Keratinocyte (primary cell): ENCODE measurements around the gene LMNA. TPM values are rescaled to one million over a fixed set of nuclear protein-coding genes. Genes with fewer than 3 reads are reported as not detected.

Experiments
- DNase-seq: peaks from one replicate; pipeline ENCODE4 v3.0.0-alpha.2; 2011; ENCODE audit warnings: low read depth, missing footprints, low spot score
- FAIRE-seq: peaks from 2 replicates; lab custom pipeline; 2011; peaks lifted over from hg19 to GRCh38; lab: Jason Lieb, UNC
- H2AFZ ChIP-seq: 2 replicates; pipeline ENCODE4 v1.6.0; 2012; ENCODE audit warnings: low read length, control low read depth, inconsistent platforms; ENCODE audit not compliant: control insufficient read depth
- H3K27ac ChIP-seq: 2 replicates; pipeline ENCODE4 v1.5.1; 2011; ENCODE audit warnings: low read length; ENCODE audit not compliant: control insufficient read depth, insufficient read depth
- H3K27me3 ChIP-seq: 3 replicates; pipeline ENCODE4 v1.6.0; 2011; ENCODE audit warnings: low read length; ENCODE audit not compliant: control insufficient read depth, insufficient read depth; ENCODE audit errors: extremely low read depth
- H3K36me3 ChIP-seq, 2 experiments: 2 replicates in 1 of 2; 3 replicates in 1 of 2; pipeline ENCODE4 v1.5.1; 2011; ENCODE audit warnings: low read length in 2 of 2, mild to moderate bottlenecking in 1 of 2; ENCODE audit not compliant: control insufficient read depth in 2 of 2, insufficient read depth in 2 of 2; ENCODE audit errors: extremely low read depth in 1 of 2
- H3K4me1 ChIP-seq: 3 replicates; pipeline ENCODE4 v1.5.1; 2011; ENCODE audit warnings: low read length; ENCODE audit not compliant: control insufficient read depth, insufficient read depth; ENCODE audit errors: extremely low read depth
- H3K4me2 ChIP-seq: 3 replicates; pipeline ENCODE4 v1.6.0; 2011; ENCODE audit warnings: low read depth, low read length; ENCODE audit not compliant: control insufficient read depth, insufficient read depth; ENCODE audit errors: extremely low read depth
- H3K4me3 ChIP-seq, 3 experiments: fragments of 200-600 bp in 1 of 3; sonication (generic) in 1 of 3; 2 replicates in 2 of 3; 3 replicates in 1 of 3; pipeline ENCODE4 v1.5.1; 2011 to 2016; ENCODE audit warnings: low read length in 3 of 3, mild to moderate bottlenecking in 3 of 3, control low read depth in 2 of 3, inconsistent platforms in 1 of 3, low read depth in 1 of 3, mixed read lengths in 1 of 3, mixed run types in 1 of 3, moderate library complexity in 1 of 3; ENCODE audit not compliant: control insufficient read depth in 2 of 3, insufficient read depth in 2 of 3; ENCODE audit errors: extremely low read depth in 1 of 3
- H3K79me2 ChIP-seq: 2 replicates; pipeline ENCODE4 v1.6.0; 2012; ENCODE audit warnings: low read length; ENCODE audit not compliant: control insufficient read depth, insufficient read depth
- H3K9ac ChIP-seq: 3 replicates; pipeline ENCODE4 v1.6.0; 2011; ENCODE audit warnings: low read length; ENCODE audit not compliant: control insufficient read depth, insufficient read depth; ENCODE audit errors: extremely low read depth
- H3K9me1 ChIP-seq: 3 replicates; pipeline ENCODE4 v1.6.0; 2011; ENCODE audit warnings: low read length; ENCODE audit not compliant: control insufficient read depth, insufficient read depth; ENCODE audit errors: extremely low read depth
- H3K9me3 ChIP-seq: 2 replicates; pipeline ENCODE4 v1.5.1; 2012; ENCODE audit warnings: low read depth, low read length; ENCODE audit not compliant: control insufficient read depth
- H4K20me1 ChIP-seq: 3 replicates; pipeline ENCODE4 v1.6.0; 2011; ENCODE audit warnings: low read length; ENCODE audit not compliant: control insufficient read depth, insufficient read depth; ENCODE audit errors: extremely low read depth
- CTCF ChIP-seq, 3 experiments: IDR thresholded peaks in 1 of 3; conservative IDR thresholded peaks in 1 of 3; optimal IDR thresholded peaks in 1 of 3; 2 replicates in 2 of 3; 3 replicates in 1 of 3; pipeline versions ENCODE3 to v1.5.1; 2011; ENCODE audit warnings: low read length in 3 of 3, mild to moderate bottlenecking in 3 of 3, moderate library complexity in 2 of 3, control low read depth in 1 of 3, inconsistent platforms in 1 of 3; ENCODE audit not compliant: insufficient read depth in 2 of 3; ENCODE audit errors: extremely low read depth in 1 of 3
- EZH2 ChIP-seq: IDR thresholded peaks from one replicate; pipeline ENCODE4 v1.6.1; 2012; ENCODE audit warnings: inconsistent platforms, mild to moderate bottlenecking, low read length, moderate library complexity
- dilution Hi-C: fragments of 300-500 bp; cut with MboI; formaldehyde crosslinking; loops from one replicate; pipeline ENCODE4 v1.7.0; 2020; ENCODE audit warnings: low sequenced_read_pairs; ENCODE audit not compliant: extremely low pct_ligation_motif_present
- polyA plus RNA-seq, 5 experiments: library from polyadenylated mRNA; depleted of rRNA in 3 of 5; stranded (reverse) in 3 of 5; stranded (forward) in 1 of 5; unstranded in 1 of 5; fragments of >200 nt; gene quantifications; 1 replicate in 1 of 5; 2 replicates in 3 of 5; 3 replicates in 1 of 5; pipeline versions ENCODE4 v1.2.1 to v1.2.3, GENCODE V29; 2011 to 2012; ENCODE audit warnings: missing spikeins in 2 of 5, low read depth in 1 of 5, low replicate concordance in 1 of 5

Gene LMNA
- polyA plus RNA-seq, 1 donor (not counting 4 experiments of a cell fraction or from before 2014, with no cell fraction given) = 444 TPM

- no peaks in the 10 kb centered on the region for H4K20me1 ChIP-seq
- TF ChIP-seq EZH2 = no peak
- TF ChIP-seq CTCF (optimal IDR thresholded peaks at IDR 0.05 in 1 of 3, IDR thresholded peaks at IDR 0.05 in 1 of 3, conservative IDR thresholded peaks at IDR 0.05 in 1 of 3; ENCODE audit: extremely low read depth in 1 of 3, insufficient read depth in 2 of 3, low read length in 3 of 3) = no peak
- dilution Hi-C loops = no loop called here
- no peak overlapping the region for H3K27ac ChIP-seq
- peaks cover 23% of the 10 kb centered on the region for H3K4me1 ChIP-seq
- H3K9ac ChIP-seq = no peak overlapping the region
- FAIRE-seq (peak; percentile 34), DNase-seq (no peak)
- no peaks in the 10 kb centered on the region for H3K36me3 ChIP-seq
- H3K9me3 ChIP-seq = no peaks in the 10 kb centered on the region
- peak overlapping the region; percentile 91 for H3K4me2 ChIP-seq
- H3K27me3 ChIP-seq = peaks cover 2% of the 10 kb centered on the region
- H2AFZ ChIP-seq = peak overlapping the region; percentile 72
- no peaks in the 10 kb centered on the region for H3K79me2 ChIP-seq
- no peaks in the 10 kb centered on the region for H3K9me1 ChIP-seq
- H3K4me3 ChIP-seq = no peak overlapping the region
Measured at GRCh38 chr1:156152628-156153027, 38.1 kb downstream of the LMNA start.

- Histone ChIP-seq H3K9me1 (no peaks in the 10 kb centered on the region), H2AFZ (peak within 1 kb of the TSS; percentile 72), H3K27me3 (peaks cover 2% of the 10 kb centered on the region), H3K9me3 (no peaks in the 10 kb centered on the region), H3K27ac (peak within 1 kb of the TSS; percentile 57), H3K79me2 (no peaks in the 10 kb centered on the region), H3K9ac (peak within 1 kb of the TSS; percentile 71), H3K36me3 (peaks cover 0 to 1% of the 10 kb centered on the region in 2 experiments), H3K4me2 (peak within 1 kb of the TSS; percentile 91), H3K4me1 (peaks cover 23% of the 10 kb centered on the region), H3K4me3 (peak within 1 kb of the TSS; percentile 29 to 69 (median 65)), H4K20me1 (no peaks in the 10 kb centered on the region)
- FAIRE-seq (peak; percentile 73), DNase-seq (no peak)
- TF ChIP-seq CTCF (optimal IDR thresholded peaks at IDR 0.05 in 1 of 3, IDR thresholded peaks at IDR 0.05 in 1 of 3, conservative IDR thresholded peaks at IDR 0.05 in 1 of 3; ENCODE audit: extremely low read depth in 1 of 3, insufficient read depth in 2 of 3, low read length in 3 of 3) (no peak), EZH2 (no peak)
- dilution Hi-C loops = no loop called here
Measured at GRCh38 chr1:156153362-156153761, 38.9 kb downstream of the LMNA start, which contains the start of gene SEMA4A. SEMA4A (plus strand) TSS chr1:156153585; CDS start chr1:156154579, 994 bp downstream.
